C4-2B (cell line): Measurements from ENCODE around the gene CCSER2.

ENCODE experiments used
- CTCF ChIP-seq: fragments of 450-650 bp; conservative IDR thresholded peaks from 2 replicates; pipeline ENCODE4 v1.5.1; 2017; ENCODE audit warnings: mild to moderate bottlenecking
- ZFX ChIP-seq: fragments of 450-650 bp; IDR thresholded peaks from 2 replicates; pipeline ENCODE4 v1.6.1; 2017

DNA sequence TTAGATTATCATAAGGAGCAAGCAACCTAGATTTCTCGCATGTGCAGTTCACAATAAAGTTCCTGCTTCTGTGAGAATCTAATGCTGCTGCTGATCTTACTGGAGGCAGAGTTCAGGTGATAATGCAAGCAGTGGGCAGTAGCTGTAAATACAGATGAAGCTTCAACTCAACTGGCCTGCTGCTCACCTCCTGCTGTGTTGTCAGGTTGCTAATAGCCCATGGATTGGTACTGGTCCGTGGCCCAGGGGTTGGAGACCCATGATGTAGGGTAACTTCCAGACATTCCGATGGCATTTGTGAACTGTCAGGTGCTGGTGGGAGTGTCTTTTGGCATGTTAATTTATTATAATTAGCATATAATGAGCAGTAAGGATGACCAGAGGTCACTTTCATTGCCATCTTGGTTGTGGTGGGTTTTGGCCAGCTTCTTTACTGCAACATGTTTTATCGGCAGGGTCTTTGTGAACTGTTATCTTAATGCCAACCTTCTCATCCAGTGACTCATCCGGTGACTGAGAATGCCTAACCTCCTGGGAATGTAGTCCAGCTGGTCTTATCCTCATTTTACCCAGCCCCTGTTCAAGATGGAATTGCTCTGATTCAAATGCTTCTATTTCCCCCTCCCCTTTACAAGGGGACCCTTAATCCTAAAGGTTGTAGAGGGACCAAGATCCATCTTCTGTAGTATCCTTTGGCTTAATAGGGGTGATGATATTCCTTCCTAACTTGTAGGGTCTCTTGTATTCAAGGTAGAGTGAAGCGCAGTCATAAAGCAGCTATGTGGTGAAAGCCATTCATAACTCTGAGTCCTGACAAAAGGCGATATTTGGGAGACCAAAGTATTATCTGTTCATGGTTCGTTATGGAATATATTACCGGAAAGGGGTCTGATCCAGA lies 165.8 kb downstream of the CCSER2 start:
- TF ChIP-seq CTCF, result no peak
- TF ChIP-seq ZFX, result no peak
